HG03108 (cell line): ENCODE results near the gene AGTPBP1.
"Not testable (repeated sequence)": the region's sequence is repeated elsewhere in the genome, so short reads cannot be mapped to it uniquely, and the experiment has no call there.

Experiments
- ATAC-seq: cut with Tn5 transposase; IDR thresholded peaks from one replicate; pipeline ENCODE4 v1.9.1; 2021; ENCODE audit warnings: moderate library complexity; ENCODE audit not compliant: unreplicated experiment

AGTPBP1 gene

DNA sequence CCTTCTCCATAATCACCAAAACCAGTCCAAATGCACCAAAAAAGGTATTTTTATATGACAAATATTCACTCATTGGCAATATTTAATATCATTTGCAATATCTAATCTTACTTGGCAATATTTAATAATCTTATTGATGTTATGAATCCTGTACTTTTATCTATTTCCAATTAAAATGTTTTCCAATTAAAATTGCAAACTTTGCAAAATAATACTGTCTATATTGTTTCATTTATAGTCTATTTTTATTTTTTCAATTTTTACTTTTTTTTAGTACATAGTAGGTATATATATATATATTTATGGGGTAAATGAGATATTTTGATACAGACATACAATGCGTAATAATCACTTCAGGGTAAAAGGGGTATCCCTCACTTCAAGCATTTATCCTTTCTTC lies 109.9 kb downstream of the AGTPBP1 start:
- ATAC-seq = no peak

GRCh38 chr9:85630676-85631075 lies 111.1 kb downstream of the AGTPBP1 start:
- no peak for ATAC-seq

DNA sequence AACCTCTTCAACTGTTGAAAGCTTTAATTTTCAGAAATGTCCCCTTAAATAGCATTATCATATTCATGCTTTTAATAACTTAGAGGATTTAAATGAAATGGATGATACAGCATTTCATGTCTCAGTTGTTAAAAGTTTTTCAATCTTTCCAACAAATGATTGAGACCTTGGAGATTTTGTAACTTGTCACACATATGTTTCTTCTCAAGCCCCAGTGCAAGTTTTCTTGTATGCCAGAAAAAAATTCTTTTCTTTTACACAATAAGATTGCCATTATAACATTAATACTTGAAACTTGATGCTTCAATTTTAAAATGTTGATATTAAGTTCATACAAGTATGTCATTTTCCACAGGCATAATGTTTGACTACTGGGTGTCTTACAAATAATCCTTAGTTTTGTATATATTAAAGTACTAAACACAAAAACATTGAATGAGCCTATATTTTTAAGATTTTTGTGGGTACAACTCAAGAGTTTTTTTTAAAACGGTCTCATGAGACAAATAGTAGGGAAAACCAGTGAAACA lies 124.5 kb downstream of the AGTPBP1 start:
- no peak for ATAC-seq

DNA sequence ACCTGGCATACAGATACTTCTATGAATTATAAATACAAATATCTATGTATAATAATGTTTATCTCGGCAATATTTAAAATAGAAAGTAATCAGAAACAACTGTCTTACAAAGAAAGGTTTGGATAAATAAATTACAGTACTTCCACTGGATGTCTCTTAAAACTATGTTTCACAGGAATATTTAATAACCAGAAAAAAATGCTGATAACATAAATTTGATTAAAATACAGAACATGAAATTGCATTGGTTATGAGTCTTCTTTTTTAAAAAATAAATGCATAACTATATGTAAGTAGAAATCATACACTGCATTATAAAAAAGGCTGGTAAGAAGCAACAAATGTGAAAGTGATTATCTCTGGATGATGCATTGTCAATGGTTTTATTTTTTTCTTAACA lies 126.0 kb downstream of the AGTPBP1 start:
- no peak for ATAC-seq

DNA sequence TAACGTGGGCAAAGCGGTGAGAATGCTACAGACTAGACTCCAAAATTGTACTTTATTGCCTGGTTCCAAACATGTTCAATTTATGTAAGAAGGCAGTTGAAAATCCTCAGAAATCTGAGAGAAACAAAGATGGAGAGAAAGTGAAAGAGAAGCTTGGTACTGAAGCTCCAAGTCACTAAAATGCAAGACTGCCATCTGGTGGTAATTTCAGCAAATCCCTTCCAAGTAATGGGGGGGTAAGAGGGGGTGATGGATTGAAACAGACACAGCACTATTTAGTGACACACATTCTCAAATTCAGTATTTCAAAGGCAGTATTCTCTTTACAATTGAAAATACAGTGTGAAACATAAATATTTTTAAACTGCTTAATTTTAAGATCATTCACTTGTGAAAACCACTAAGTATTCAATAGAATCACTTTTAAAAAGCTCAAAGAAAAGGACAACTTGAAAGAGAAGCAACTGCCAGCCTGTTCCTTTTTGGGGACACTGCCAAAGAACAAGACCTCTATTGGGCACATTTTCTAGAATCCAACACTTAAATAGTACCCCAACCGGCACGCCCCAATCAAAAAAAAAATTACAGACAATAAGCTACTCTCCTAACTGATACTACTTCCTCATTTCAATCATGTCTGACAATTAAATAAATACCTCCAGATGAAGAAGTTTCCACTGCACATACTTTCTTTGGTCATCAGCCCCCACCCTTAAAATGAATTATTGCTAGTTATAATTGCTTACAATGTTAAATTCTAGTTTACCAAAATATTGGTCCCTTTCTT lies 131.5 kb downstream of the AGTPBP1 start:
- peak; percentile 87 for ATAC-seq

DNA sequence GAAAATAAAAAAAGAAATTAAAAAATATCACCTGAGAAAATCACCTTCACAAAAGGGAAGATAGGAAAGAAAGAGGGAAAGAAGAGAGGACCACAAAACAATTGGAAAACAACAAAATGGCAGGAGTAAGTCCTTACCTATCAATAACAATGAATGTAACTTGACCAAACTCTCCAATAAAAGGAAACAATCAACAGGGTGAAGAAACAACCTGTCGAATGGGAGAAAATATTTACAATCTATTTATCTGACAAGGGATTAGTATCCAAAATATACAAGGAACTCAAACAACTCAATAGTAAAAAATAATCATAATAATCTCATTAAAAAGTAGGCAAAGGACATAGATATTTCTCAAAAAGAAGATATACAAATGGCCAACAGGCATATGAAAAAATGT lies 135.8 kb downstream of the AGTPBP1 start:
- ATAC-seq = no peak

DNA sequence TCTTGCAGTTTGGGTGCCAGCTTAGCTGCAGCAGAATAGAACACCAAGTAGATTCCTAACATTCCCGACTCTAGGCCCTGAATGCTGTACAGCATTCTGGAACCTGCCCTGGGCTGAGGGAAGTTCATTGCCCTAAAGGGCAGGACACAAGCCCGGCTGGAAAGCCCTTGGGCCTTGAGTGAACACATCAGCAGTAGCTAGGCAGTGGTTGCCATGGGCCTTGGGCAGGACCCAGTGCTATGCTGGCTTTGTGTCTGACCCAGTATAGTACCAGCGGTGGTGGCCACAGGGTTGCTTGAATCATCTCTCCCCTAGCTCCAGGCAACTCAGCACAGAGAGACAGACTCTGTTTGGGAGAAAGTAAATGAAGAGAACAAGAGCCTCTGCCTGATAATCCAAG lies 137.8 kb downstream of the AGTPBP1 start:
- ATAC-seq = no peak

DNA sequence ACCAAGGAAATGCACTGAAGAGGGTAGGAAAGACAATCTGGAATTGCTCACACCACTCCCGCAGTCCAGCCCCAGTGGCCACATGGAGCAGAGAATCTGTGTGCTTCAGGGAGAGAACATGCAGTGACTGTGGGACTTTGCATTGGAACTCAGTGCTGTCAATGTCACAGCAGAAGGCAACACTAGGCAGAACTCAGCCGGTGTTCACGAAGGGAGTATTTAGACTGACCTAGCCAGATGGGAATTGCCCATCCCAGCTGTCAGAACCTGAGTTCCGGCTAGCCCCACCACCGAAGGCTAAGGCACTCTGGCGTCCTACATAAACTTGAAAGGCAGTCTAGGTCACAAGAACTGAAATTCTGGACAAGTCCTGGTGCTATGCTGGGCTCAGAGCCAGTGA lies 139.0 kb downstream of the AGTPBP1 start:
- ATAC-seq = no peak

DNA sequence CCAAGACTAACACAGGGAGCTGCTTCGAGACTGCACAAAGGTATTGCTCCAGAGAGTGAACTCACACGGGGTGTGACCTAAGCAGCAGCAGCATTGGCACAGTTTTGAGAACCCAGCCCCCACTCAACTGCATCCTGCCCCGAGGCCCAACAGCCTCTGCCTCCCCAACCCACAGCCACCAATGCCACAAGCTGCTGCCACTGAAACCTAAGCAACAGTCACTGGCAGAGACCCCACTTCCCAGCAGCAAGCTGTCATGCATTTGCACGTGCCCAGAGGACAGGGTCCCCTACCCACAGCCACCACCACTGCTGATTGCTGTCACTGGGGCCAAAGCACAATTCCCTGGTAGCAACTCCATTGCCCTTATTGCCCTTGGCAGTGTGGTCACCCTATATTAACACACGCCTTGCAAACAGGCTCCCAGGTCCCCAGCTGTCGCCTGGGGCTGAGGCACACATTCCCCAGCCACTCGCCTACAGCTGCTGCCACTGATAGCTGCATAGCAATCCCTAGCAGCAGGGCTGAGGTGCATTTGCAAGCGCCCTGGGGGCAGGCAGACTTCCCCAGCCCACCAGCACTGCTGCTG lies 141.0 kb downstream of the AGTPBP1 start:
- ATAC-seq = no peak

DNA sequence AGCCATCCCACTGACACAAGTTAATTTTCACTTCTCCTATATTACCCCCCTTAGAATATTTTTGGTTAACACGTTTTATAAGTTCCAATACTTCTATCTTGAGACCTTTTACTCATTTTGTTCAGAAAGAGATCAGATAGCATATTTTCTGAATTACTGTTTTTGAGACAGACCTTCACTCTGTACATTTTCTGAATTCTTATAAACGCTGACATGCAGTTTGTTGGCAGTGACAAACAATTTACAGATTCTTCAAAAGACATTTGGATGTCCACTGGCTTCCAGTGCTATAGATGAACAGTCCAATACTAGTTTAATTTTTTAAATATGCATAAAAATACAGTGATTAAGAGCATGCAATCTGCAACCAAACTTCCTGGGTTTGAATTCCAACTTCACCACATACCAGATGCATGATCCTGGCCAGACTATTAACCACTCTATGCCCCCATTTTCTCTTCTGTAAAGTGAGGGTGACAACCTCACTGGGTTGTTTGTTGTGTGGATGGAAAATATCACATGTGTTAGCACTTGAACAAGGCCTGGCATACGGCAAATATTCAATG lies 142.1 kb downstream of the AGTPBP1 start:
- no peak for ATAC-seq

GRCh38 chr9:85594316-85594715 lies 147.4 kb downstream of the AGTPBP1 start:
- ATAC-seq = no peak

- no peak for ATAC-seq
These were observed 155.1 kb downstream of the AGTPBP1 start for GRCh38 chr9:85586684-85587083.

DNA sequence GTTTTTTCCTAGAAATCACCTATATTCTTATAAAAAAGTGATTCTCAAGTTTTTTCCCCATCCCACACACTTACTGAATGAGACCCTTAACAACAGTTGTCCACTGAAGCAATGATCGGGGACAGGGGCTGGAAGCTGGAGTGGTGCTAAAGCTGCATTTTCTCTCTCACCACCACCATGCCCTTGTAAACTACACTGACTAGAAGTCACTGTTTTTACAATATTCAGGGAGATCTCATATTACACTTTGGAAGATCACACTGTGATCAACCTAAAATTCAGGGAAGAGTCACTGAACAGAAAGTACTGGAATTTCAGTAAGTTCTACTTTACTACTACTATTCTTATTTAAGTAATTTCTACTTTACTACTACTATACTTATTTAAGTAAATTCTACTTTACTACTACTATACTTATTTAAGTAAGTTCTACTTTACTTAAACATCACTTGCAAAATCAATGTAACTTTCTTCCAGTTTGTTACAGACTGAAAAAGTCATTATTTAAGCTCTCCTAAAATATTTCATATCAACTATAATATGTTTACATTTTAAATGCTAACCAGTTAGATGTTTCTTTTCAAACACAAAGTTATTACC lies 164.3 kb downstream of the AGTPBP1 start:
- no peak for ATAC-seq

DNA sequence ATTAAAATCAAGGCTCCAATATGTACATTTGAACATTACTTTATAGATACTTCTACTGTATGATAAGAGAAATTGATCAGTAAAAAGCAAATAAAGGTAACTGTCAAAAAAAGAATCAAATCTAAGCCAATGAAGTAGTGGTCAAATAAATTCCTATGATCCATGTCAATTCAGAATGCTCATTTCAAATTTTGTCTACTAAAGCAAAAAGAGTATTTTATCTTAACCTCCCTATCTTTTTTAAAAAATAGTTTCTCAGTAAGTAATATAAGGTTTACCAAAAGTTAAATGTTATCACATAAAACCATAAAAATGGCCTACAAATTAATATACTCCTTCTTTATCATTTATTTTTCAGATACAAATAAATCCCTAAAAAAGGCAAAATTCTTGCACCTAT lies 165.9 kb downstream of the AGTPBP1 start:
- no peak for ATAC-seq

DNA sequence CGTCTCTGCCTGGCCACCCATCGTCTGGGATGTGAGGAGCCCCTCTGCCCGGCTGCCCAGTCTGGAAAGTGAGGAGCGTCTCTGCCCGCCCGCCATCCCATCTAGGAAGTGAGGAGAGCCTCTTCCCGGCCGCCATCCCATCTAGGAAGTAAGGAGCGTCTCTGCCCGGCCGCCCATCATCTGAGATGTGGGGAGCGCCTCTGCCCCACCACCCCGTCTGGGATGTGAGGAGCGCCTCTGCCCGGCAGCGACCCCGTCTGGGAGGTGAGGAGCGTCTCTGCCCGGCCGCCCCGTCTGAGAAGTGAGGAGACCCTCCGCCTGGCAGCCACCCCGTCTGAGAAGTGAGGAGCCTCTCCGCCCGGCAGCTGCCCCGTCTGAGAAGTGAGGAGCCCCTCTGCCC lies 168.2 kb downstream of the AGTPBP1 start:
- not testable (repeated sequence) for ATAC-seq

- not testable (repeated sequence) for ATAC-seq
These were observed 168.8 kb downstream of the AGTPBP1 start for GRCh38 chr9:85572917-85573316.

- ATAC-seq = no peak
These were observed 171.8 kb downstream of the AGTPBP1 start for GRCh38 chr9:85569988-85570387.

DNA sequence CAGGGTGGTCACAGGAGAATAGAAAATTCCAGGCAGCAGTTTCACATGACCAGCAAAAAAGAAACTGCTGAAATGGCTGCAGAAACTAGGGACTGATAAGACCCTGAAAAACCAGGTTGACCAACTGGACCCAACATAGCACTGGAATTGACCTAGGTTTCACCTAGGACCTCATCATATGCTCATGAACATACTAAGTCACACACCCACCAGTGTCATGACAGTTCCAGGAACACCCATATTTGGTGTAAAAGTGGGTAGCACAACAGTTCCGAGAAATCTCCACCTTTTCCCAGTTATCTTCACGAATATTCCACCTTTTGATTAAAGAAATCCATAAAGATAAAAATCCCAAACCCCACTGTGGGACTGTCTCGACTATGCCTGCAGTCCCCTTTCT lies 182.2 kb downstream of the AGTPBP1 start:
- no peak for ATAC-seq

GRCh38 chr9:85554349-85554748 lies 187.4 kb downstream of the AGTPBP1 start:
- no peak for ATAC-seq

DNA sequence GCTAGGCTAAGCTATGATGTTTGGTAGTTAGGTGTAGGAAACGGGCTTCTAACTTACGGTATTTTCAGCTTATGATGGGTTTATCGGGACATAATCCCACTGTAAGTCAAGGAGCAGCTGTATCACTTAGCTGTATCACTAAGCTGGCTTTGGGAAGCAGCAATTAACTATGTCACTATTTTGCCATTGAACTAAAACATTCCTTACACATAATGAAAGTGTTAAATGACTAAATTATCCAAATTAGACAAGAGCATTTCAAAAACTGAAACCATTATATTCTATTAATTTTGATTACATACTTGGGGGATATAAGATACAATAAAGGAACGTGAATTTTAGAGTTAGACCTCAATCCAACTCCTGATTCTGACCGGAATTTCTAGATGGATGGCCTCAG lies 188.3 kb downstream of the AGTPBP1 start:
- ATAC-seq = no peak

DNA sequence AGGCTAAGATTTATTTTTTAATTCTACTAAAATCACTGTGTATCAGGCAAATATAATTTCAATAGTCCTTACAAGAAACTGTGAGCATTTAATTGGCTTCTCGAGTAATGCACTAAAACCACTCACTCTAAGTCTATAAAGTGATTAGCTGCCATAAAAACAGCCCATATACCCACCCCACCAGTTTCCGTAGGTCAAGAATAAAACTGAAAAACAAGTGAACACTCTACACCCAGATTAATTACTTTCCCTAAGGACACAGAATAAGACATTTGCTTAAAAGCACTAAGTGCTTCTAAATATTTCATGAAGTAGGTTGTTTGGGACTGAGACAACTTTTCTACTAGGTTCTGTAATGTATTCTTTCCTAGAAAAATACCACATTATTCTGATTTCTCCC lies 194.2 kb downstream of the AGTPBP1 start:
- no peak for ATAC-seq

- no peak for ATAC-seq
These were observed 198.6 kb downstream of the AGTPBP1 start for GRCh38 chr9:85543196-85543595.
